Stimulated activated CD4-positive, alpha-beta T cell treated with anti-CD3 and anti-CD28 coated beads, Interleukin-12 subunit alpha, Interleukin-12 subunit beta, amount 100 ng/mL, for 24 hours (primary cell): ENCODE measurements around the gene EFCAB6.

Experiments used
- DNase-seq, 2 experiments: peaks; one replicate each; pipeline ENCODE4 v3.0.0-alpha.2; 2020; ENCODE audit warnings: low read depth in 2 of 2

EFCAB6 gene

DNA sequence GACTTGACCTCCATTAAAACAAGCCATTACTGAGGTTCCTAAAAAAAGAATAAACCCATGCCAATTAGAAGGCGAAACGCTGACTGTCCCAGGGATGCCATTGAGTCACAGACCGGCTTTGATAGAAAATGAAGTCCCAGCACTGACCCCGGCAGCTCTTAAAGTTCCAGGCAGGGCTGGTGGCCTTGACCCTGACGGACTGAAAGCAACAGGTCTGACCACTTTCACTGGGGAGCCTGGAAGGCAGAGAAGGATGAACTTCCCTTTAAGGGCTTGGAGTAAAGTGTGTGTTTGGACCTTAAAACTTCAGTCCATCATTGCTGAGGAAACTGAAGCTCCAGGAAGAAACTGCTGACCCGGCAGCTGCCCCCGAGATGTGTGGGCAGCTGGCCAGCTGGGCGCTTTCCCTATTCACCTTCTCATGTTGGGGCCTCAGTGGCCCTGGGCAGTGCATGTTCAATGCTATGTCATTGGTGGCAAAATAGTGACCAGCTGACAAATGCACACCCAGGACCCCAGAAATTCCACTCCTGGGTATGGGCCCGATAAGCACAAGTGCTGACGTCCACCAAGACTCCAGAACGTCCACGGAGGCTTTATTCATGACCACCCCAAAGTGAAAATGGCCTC is 18.9 kb upstream of the EFCAB6 start:
- no peak for DNase-seq

DNA sequence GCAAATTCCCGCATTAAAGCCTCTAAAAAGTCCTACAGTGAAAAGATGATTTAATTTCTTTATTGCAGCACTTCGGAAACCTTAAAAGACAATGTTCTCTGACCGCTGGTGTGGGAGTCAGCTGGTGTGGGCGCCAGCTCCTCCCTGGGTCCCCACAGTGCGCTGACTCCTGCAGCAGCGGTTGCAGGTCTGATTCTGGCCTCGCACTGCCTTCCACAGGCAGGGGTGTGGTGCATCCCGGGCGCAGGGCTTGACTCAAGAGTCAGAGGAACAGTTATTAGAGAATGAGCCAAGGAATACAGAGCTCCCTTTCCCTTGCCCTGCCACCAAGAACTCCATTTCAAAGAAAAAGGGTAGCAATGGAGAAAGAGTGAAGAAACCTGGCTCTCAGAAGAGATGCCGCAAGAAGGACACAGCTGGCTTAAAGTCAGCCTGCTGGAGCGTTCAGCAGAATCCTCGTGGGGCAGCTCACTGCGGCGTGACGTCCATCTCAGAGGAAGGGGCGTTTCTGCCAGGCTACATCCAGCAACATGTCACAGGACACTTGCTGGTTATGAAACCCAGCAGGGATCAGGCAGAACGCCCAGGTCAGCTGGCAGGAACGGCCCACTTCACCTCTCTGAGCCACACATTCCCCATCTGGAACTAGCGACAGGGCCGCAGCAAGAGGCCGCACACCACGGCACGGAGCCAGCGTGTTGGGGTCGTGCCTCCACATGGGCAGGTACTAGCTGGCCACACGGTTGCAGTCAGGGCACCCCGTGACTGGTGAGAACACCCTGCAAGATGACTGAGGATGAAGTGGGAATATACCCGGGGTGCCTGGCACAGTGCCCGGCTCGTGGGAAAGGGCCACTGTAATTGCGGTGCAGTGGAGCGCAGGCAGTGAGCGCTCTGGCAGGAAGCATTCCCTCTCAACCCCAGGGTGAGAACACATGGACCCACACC is 18.1 kb upstream of the EFCAB6 start:
- DNase-seq: no peak

DNA sequence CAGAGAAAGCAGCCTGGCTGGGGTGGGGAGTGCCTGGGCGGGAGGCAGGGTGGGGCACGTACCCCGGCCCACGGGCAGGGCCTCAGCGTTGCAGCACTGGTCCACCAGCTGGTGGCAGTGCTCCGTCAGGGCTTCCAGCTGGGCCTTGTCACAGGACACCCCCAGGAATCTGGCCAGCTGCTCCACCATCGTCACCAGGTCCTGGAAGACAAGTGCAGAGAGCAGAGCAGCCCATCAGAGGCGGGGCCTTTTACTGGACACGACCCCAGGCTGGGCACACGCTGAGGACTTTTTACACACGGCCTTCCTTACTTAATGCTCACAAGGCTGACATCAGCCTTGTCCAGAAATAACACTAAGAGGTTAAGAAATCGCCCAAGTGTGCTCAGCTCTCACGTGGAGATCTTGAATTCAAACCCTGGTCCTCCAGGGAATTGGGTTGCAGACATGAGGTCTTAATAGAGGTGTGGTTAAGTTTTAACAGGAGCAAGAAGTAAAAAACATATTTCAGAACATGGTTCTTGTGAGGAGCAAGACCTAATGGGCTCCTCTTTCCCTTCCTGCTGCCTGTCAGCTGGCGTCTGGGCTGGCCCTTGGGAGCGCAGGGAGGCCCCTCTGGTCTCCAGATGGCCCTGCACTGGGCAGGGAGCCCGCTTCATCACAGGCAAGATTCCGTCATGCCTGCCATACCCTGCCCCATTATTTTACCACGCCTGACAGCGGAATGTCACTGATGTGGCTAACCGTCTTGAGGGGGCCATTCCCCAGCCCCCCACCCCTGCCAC is 17.1 kb upstream of the EFCAB6 start:
- DNase-seq: no peak

DNA sequence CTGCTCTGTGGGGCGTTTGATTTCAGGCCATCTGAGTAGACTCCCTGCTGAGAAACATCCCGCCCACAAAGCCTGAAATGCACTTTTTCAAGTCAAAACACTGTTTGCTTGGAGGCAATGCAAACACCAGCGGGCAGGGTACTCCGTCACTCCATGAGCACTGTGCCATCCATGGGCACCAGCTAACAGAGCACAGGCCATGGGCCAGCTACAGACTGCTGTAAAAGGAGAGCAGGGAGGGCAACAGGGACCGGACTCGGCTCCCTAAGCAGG is 16.6 kb upstream of the EFCAB6 start:
- no peak for DNase-seq

GRCh38 chr22:43827926-43828724 is 16.0 kb upstream of the EFCAB6 start:
- no peak for DNase-seq

DNA sequence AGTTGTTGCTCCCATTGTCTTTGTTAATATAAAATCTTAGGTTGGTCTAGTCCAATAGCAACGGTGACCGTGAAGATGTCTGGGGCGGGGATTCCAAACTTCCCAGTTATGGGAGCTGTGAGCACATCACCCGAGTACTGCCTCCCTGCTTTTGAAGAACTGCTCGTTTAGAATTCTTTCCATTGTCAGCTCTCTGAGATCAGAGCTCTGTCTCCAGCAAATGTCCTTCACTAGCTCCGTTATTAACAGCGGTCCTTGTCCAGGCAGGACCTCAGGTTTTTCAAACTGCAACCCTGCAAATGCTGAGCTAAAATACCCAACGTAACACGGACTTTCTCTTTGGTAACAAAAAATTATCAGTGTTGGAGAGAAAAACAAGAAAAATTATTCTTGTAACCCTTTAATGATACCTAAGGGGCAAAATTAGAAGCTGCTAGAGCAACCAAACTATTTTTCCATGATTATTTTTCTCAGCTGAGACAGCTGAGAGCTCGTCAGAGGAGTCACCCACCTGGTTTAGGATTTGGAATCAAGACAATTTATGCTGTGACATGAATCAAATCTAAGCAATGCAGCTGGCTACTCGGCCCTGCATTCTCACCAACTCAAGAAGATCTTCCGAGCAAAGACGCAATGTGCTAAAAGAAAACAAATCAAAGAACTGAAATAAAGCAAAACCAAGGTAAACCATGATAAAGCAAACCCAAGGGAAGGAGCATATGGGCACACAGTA is 15.1 kb upstream of the EFCAB6 start:
- no peak for DNase-seq

GRCh38 chr22:43826142-43827002 is 14.3 kb upstream of the EFCAB6 start:
- no peak for DNase-seq

DNA sequence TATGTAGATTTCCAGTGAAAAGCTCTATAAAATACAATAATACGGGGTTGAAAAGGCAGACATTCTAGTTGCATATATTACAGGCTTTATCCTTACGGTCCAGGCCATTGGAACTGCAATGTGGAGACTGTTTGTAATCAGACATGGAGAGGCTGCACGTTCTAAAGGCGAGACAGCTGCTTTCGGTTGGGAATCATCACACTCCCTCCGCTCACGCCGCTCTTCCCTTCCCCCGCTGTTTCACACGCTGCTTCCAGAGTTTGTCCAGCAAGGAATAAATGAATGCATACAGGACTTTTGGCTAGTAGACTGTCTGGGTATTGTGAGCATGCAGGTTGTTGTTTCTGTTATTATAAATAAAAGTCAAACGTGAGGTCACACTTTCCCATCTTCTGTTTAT is 13.5 kb upstream of the EFCAB6 start:
- DNase-seq: no peak

GRCh38 chr22:43824724-43825420 is 12.8 kb upstream of the EFCAB6 start:
- no peak for DNase-seq

- DNase-seq: no peak
Observed at GRCh38 chr22:43823911-43824665, 12.0 kb upstream of the EFCAB6 start.

GRCh38 chr22:43823353-43823908 is 11.3 kb upstream of the EFCAB6 start:
- no peak for DNase-seq

GRCh38 chr22:43821606-43822425 is 9.7 kb upstream of the EFCAB6 start:
- no peak for DNase-seq

GRCh38 chr22:43820651-43821305 is 8.7 kb upstream of the EFCAB6 start:
- DNase-seq: no peak

DNA sequence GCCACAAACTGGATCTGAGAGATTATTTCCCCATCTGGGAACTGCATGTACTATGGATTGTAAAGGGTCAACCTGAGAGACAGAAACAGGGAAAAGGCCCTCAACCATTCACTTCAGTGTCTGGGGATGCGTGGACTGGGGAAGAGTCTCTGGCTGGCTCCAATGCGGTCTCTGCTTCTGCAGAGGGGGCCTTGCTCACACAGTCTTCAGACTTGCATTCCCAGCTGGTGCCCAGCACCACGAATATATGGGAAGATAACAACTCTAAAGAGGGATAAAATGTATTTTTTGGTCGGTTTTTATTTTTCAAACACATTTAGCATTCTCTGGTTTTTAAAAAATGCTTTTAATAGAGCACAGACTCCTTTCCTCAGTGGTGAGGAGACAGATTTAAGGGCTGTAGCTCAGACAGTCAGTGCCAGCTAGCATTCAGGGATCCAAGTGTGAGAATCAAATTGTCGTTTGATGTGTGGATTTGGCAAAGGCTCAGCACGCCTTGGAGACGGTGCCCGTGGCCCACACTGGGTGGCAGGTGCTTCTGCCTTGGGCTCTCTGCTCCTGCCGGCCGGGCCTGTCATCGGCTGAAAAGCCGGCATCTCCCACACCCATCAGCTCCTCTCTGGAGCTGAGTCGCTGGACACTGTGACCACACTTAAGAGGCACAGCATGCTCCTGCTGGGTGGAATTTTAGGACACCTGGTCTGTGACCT is 8.0 kb upstream of the EFCAB6 start:
- no peak for DNase-seq

GRCh38 chr22:43819421-43819921 is 7.4 kb upstream of the EFCAB6 start:
- no peak for DNase-seq

DNA sequence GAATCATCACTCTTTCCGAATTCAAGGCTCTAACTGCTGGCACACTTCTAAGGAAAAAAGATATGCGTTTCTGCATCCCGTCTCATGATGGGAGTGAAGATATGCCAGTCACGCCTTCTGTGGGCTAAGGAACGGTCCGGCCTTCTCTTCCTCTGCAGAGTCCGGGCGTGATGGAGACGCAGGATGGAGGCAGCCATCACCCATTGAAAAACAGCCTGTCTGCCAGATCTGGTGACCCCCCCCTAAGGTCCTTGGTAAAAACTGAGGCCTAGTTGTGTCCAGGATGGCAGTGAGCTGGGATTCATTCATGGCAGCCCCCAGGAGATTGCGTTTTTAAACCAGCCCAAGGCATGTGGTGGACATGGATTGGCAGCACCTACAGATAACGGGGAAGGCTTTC is 6.9 kb upstream of the EFCAB6 start:
- DNase-seq: no peak
